H9 (cell line): ENCODE results near the gene MARCHF7. TPM values are rescaled to one million over a fixed set of nuclear protein-coding genes. Genes with fewer than 3 reads are reported as not detected.

Source experiments
- DNase-seq: peaks from one replicate; pipeline ENCODE4 v3.0.0-alpha.2; 2017
- H2AFZ ChIP-seq: one replicate; pipeline ENCODE4 v1.6.1; 2013; ENCODE audit warnings: mild to moderate bottlenecking, low read length, control low read depth, moderate library complexity
- H2AK5ac ChIP-seq: 2 replicates; pipeline ENCODE4 v1.6.1; 2013; ENCODE audit warnings: low read length, control low read depth, mixed read lengths; ENCODE audit not compliant: insufficient read length
- H2BK120ac ChIP-seq: one replicate; pipeline ENCODE4 v1.6.1; 2013; ENCODE audit warnings: low read depth, mild to moderate bottlenecking, low read length, control low read depth, inconsistent platforms; ENCODE audit not compliant: poor library complexity, severe bottlenecking
- H2BK12ac ChIP-seq: 2 replicates; pipeline ENCODE4 v1.6.1; 2013; ENCODE audit warnings: low read length, control low read depth, mixed read lengths, low read depth; ENCODE audit not compliant: insufficient read length
- H2BK15ac ChIP-seq: 2 replicates; pipeline ENCODE4 v1.6.1; 2013; ENCODE audit warnings: low read depth, low read length, control low read depth
- H2BK20ac ChIP-seq: one replicate; pipeline ENCODE4 v1.6.1; 2013; ENCODE audit warnings: low read depth, mild to moderate bottlenecking, low read length, control low read depth, inconsistent platforms; ENCODE audit not compliant: poor library complexity, severe bottlenecking
- H2BK5ac ChIP-seq: 2 replicates; pipeline ENCODE4 v1.6.1; 2013; ENCODE audit warnings: low read length, control low read depth, mixed read lengths; ENCODE audit not compliant: insufficient read length
- H3K14ac ChIP-seq: 2 replicates; pipeline ENCODE4 v1.6.1; 2013; ENCODE audit warnings: low read length, control low read depth; ENCODE audit not compliant: insufficient read depth
- H3K18ac ChIP-seq: 2 replicates; pipeline ENCODE4 v1.6.1; 2013; ENCODE audit warnings: low read depth, mild to moderate bottlenecking, mixed read lengths, low read length, control low read depth; ENCODE audit not compliant: insufficient read length
- H3K23ac ChIP-seq: 2 replicates; pipeline ENCODE4 v1.6.1; 2013; ENCODE audit warnings: low read length, control low read depth, mixed read lengths, low read depth; ENCODE audit not compliant: insufficient read length
- H3K23me2 ChIP-seq: 2 replicates; pipeline ENCODE4 v1.6.1; 2013; ENCODE audit warnings: low read depth, mild to moderate bottlenecking, mixed read lengths, low read length, control low read depth; ENCODE audit not compliant: insufficient read length, poor library complexity, severe bottlenecking
- H3K27ac ChIP-seq: 2 replicates; pipeline ENCODE4 v1.5.1; 2013; ENCODE audit warnings: low read length, control low read depth, mixed read lengths, low read depth; ENCODE audit not compliant: insufficient read length
- H3K27me3 ChIP-seq: 2 replicates; pipeline ENCODE4 v1.6.1; 2013; ENCODE audit warnings: low read length, control low read depth, inconsistent platforms; ENCODE audit not compliant: insufficient read depth
- H3K4ac ChIP-seq: 2 replicates; pipeline ENCODE4 v1.6.1; 2013; ENCODE audit warnings: low read depth, mild to moderate bottlenecking, control low read depth, inconsistent platforms, low read length, moderate library complexity
- H3K4me1 ChIP-seq: 2 replicates; pipeline ENCODE4 v1.6.1; 2013; ENCODE audit warnings: low read length, control low read depth, inconsistent platforms; ENCODE audit not compliant: insufficient read depth
- H3K4me2 ChIP-seq: 2 replicates; pipeline ENCODE4 v1.6.1; 2013; ENCODE audit warnings: low read length, control low read depth, mixed read lengths; ENCODE audit not compliant: insufficient read length, insufficient read depth
- H3K56ac ChIP-seq: 2 replicates; pipeline ENCODE4 v1.6.1; 2013; ENCODE audit warnings: low read depth, mild to moderate bottlenecking, mixed read lengths, low read length, control low read depth; ENCODE audit not compliant: insufficient read length
- H3K79me1 ChIP-seq: 2 replicates; pipeline ENCODE4 v1.6.1; 2013; ENCODE audit warnings: low read depth, mild to moderate bottlenecking, moderate library complexity, low read length, control low read depth, inconsistent platforms; ENCODE audit not compliant: insufficient read depth, poor library complexity, severe bottlenecking
- H3K79me2 ChIP-seq: 2 replicates; pipeline ENCODE4 v1.6.1; 2013; ENCODE audit warnings: low read length, control low read depth, inconsistent platforms; ENCODE audit not compliant: insufficient read depth
- H3K9ac ChIP-seq: 2 replicates; pipeline ENCODE4 v1.6.1; 2013; ENCODE audit warnings: low read length, control low read depth, mixed read lengths; ENCODE audit not compliant: insufficient read length; ENCODE audit errors: extremely low read depth
- H3K9me3 ChIP-seq: one replicate; pipeline ENCODE4 v1.6.1; 2013; ENCODE audit warnings: low read depth, low read length, inconsistent platforms; ENCODE audit not compliant: control insufficient read depth
- H3T11ph ChIP-seq: one replicate; pipeline ENCODE4 v1.6.1; 2013; ENCODE audit warnings: mild to moderate bottlenecking, low read length, control low read depth, inconsistent platforms
- H4K20me1 ChIP-seq: one replicate; pipeline ENCODE4 v1.6.1; 2013; ENCODE audit not compliant: control insufficient read depth, insufficient read length, insufficient read depth
- H4K5ac ChIP-seq: 2 replicates; pipeline ENCODE4 v1.6.1; 2013; ENCODE audit warnings: low read depth, mild to moderate bottlenecking, mixed read lengths, low read length, control low read depth; ENCODE audit not compliant: insufficient read length
- H4K8ac ChIP-seq: replicated peaks from 2 replicates; pipeline ENCODE4 v1.6.1; 2013; ENCODE audit warnings: low read length, control low read depth, mixed read lengths, low read depth; ENCODE audit not compliant: insufficient read length
- H4K91ac ChIP-seq: 2 replicates; pipeline ENCODE4 v1.6.1; 2013; ENCODE audit warnings: low read depth, mild to moderate bottlenecking, moderate library complexity, mixed read lengths, low read length, control low read depth; ENCODE audit not compliant: insufficient read length
- H3K27ac Mint-ChIP-seq, 3 experiments: 2 replicates in 2 of 3; 3 replicates in 1 of 3; pipeline ENCODE4 v1.8.0; 2020 to 2021; ENCODE audit warnings: mixed read lengths in 3 of 3, mild to moderate bottlenecking in 1 of 3, moderate library complexity in 1 of 3
- H3K27me3 Mint-ChIP-seq: 2 replicates; pipeline ENCODE4 v1.8.0; 2021; ENCODE audit warnings: low read depth, mild to moderate bottlenecking, moderate library complexity, mixed read lengths
- H3K36me3 Mint-ChIP-seq, 3 experiments: 2 replicates in 2 of 3; 3 replicates in 1 of 3; pipeline ENCODE4 v1.8.0; 2020 to 2021; ENCODE audit warnings: low read depth in 3 of 3, mixed read lengths in 3 of 3; ENCODE audit not compliant: insufficient read depth in 1 of 3
- H3K4me1 Mint-ChIP-seq, 2 experiments: 2 replicates each; pipeline ENCODE4 v1.8.0; 2020; ENCODE audit warnings: mixed read lengths in 2 of 2
- H3K4me3 Mint-ChIP-seq, 2 experiments: 2 replicates in 1 of 2; 3 replicates in 1 of 2; pipeline ENCODE4 v1.8.0; 2020 to 2021; ENCODE audit warnings: mild to moderate bottlenecking in 2 of 2, mixed read lengths in 2 of 2, moderate library complexity in 1 of 2
- H3K9me3 Mint-ChIP-seq, 2 experiments: 2 replicates in 1 of 2; 3 replicates in 1 of 2; pipeline ENCODE4 v1.8.0; 2020; ENCODE audit warnings: mild to moderate bottlenecking in 2 of 2, mixed read lengths in 2 of 2, moderate library complexity in 1 of 2
- WGBS: extraction: QIAGEN DNeasy Blood & Tissue Kit; methylation state at CpG from one replicate; pipeline ENCODE4 v1.1.7; 2013; ENCODE audit warnings: missing lambda C conversion rate, low lambda C conversion rate, mixed read lengths; ENCODE audit not compliant: insufficient read length; ENCODE audit errors: extremely low coverage; 5-methylcytosine and 5-hydroxymethylcytosine counted together
- total RNA-seq: library from RNA; stranded (reverse); gene quantifications from 2 replicates; pipeline ENCODE4 v1.2.1, GENCODE V29; 2021
- TF ChIP-seq, protein P1 (sequence below): fragments of 200-600 bp; sonication (generic); conservative IDR thresholded peaks from 3 replicates; pipeline ENCODE4 v1.8.0; 2021; ENCODE audit warnings: antibody characterized with exemption, mild to moderate bottlenecking

The MARCHF7 gene
- total RNA-seq, 1 experiment from 2014 or later: 111 TPM

DNA sequence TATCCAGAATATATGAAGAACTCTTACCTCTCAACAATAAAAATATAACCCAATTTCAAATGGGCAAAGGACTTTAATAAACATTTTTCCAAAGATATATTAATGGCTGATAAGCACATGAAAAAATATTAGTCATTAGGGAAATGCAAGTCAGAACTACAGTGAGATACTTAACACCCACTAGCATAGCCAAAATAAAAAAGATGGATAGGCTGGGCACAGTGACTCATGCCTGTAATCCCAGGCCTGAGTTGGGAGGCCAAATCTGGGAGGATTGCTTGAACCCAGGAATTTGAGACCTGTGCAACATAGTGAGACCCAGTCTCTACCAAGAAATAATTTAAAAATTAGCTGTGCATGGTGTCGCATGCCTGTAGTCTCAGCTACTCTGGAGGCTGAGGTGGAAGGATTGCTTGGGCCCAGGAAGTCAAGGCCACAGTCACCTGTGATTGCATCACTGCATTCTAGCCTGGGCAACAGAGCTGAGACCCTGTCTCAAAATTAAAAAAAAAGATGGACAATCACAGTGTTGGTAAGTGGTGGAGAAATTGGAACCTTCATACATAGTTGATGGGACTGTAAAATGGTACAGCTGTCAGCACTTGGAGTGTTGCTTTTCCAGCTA, 25.1 kb downstream of the MARCHF7 start:
- no peaks in the 10 kb centered on the region for H4K20me1 ChIP-seq
- peaks cover 6% of the 10 kb centered on the region; the same call in 1 of the 2 replicates for H3K79me2 ChIP-seq
- peaks cover 5% of the 10 kb centered on the region for H3K79me1 ChIP-seq
- H3K27ac Mint-ChIP-seq: peak overlapping the region; percentile 40 to 70 (median 68); a peak in 2 of 7 replicates
- DNase-seq: no peak
- H2BK20ac ChIP-seq: no peak overlapping the region
- H4K91ac ChIP-seq: no peak overlapping the region
- no peak overlapping the region for H2BK5ac ChIP-seq
- TF ChIP-seq, protein P1, sequence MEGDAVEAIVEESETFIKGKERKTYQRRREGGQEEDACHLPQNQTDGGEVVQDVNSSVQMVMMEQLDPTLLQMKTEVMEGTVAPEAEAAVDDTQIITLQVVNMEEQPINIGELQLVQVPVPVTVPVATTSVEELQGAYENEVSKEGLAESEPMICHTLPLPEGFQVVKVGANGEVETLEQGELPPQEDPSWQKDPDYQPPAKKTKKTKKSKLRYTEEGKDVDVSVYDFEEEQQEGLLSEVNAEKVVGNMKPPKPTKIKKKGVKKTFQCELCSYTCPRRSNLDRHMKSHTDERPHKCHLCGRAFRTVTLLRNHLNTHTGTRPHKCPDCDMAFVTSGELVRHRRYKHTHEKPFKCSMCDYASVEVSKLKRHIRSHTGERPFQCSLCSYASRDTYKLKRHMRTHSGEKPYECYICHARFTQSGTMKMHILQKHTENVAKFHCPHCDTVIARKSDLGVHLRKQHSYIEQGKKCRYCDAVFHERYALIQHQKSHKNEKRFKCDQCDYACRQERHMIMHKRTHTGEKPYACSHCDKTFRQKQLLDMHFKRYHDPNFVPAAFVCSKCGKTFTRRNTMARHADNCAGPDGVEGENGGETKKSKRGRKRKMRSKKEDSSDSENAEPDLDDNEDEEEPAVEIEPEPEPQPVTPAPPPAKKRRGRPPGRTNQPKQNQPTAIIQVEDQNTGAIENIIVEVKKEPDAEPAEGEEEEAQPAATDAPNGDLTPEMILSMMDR: no peak
- H3K27me3 ChIP-seq: no peaks in the 10 kb centered on the region
- H3K4me3 Mint-ChIP-seq: no peak overlapping the region
- H2AK5ac ChIP-seq: no peak overlapping the region
- H3K14ac ChIP-seq: no peak overlapping the region
- H3K9me3 ChIP-seq: no peaks in the 10 kb centered on the region
- no peak overlapping the region for H2BK12ac ChIP-seq
- WGBS: no CpG with 5 or more reads among the region's 1 CpG
- no peak overlapping the region for H3K9ac ChIP-seq
- H3K4ac ChIP-seq: no peak overlapping the region
- no peak overlapping the region for H3K4me2 ChIP-seq
- no peak overlapping the region for H3K23ac ChIP-seq
- H2AFZ ChIP-seq: no peak overlapping the region
- no peak overlapping the region for H3K56ac ChIP-seq
- H3K36me3 Mint-ChIP-seq: peaks cover 31 to 71% (median 71%) of the 10 kb centered on the region in 3 experiments
- H3K23me2 ChIP-seq: no peaks in the 10 kb centered on the region
- no peak overlapping the region for H4K5ac ChIP-seq
- H2BK120ac ChIP-seq: no peak overlapping the region
- H3K9me3 Mint-ChIP-seq: no peaks in the 10 kb centered on the region
- H3K4me1 Mint-ChIP-seq: peaks cover 0 to 2% of the 10 kb centered on the region in 2 experiments; a peak in 1 of 4 replicates
- no peak overlapping the region for H3T11ph ChIP-seq
- no peaks in the 10 kb centered on the region for H3K27me3 Mint-ChIP-seq
- H3K27ac ChIP-seq: no peak overlapping the region
- no peak overlapping the region for H3K18ac ChIP-seq
- no peaks in the 10 kb centered on the region for H3K4me1 ChIP-seq
- no peak overlapping the region for H4K8ac ChIP-seq
- H2BK15ac ChIP-seq: no peak overlapping the region
